ENCODE measurements around the gene RIT2.

The RIT2 gene

GRCh38 chr18:43013486-43013885 lies 102.0 kb downstream of the RIT2 start:
- DNase-seq = no peak
- Histone ChIP-seq H3K4me3 (ENCODE audit: low read depth, low read length) (no peak overlapping the region), H3K27me3 (no peaks in the 10 kb centered on the region), H3K4me1 (no peaks in the 10 kb centered on the region), H3K9me3 (no peaks in the 10 kb centered on the region), H3K36me3 (no peaks in the 10 kb centered on the region)
- TF ChIP-seq CTCF (IDR thresholded peaks at IDR 0.05; ENCODE audit: low read depth, low read length) = no peak

- no peaks in the 10 kb centered on the region for H3K36me3 ChIP-seq
- no peak for DNase-seq
- no peaks in the 10 kb centered on the region for H3K27me3 ChIP-seq
- TF ChIP-seq CTCF (IDR thresholded peaks at IDR 0.05; ENCODE audit: low read depth, low read length) = no peak
- no peaks in the 10 kb centered on the region for H3K9me3 ChIP-seq
- H3K4me3 ChIP-seq (ENCODE audit: low read depth, low read length) = no peak overlapping the region
- no peaks in the 10 kb centered on the region for H3K4me1 ChIP-seq
Observed at GRCh38 chr18:43012951-43013350, 102.5 kb downstream of the RIT2 start.

GRCh38 chr18:43010611-43011010 lies 104.9 kb downstream of the RIT2 start:
- Histone ChIP-seq H3K4me3 (ENCODE audit: low read depth, low read length) (no peak overlapping the region), H3K27me3 (no peaks in the 10 kb centered on the region), H3K9me3 (no peaks in the 10 kb centered on the region), H3K4me1 (no peaks in the 10 kb centered on the region), H3K36me3 (no peaks in the 10 kb centered on the region)
- TF ChIP-seq CTCF (IDR thresholded peaks at IDR 0.05; ENCODE audit: low read depth, low read length) = no peak
- DNase-seq = no peak

GRCh38 chr18:43009674-43010073 lies 105.8 kb downstream of the RIT2 start:
- Histone ChIP-seq H3K27me3 (no peaks in the 10 kb centered on the region), H3K9me3 (no peaks in the 10 kb centered on the region), H3K4me1 (no peaks in the 10 kb centered on the region), H3K4me3 (ENCODE audit: low read depth, low read length) (no peak overlapping the region), H3K36me3 (no peaks in the 10 kb centered on the region)
- TF ChIP-seq CTCF (IDR thresholded peaks at IDR 0.05; ENCODE audit: low read depth, low read length) = no peak
- DNase-seq = no peak

- no peak for TF ChIP-seq CTCF (IDR thresholded peaks at IDR 0.05; ENCODE audit: low read depth, low read length)
- Histone ChIP-seq H3K36me3 (no peaks in the 10 kb centered on the region), H3K9me3 (no peaks in the 10 kb centered on the region), H3K4me3 (ENCODE audit: low read depth, low read length) (no peak overlapping the region), H3K4me1 (no peaks in the 10 kb centered on the region), H3K27me3 (no peaks in the 10 kb centered on the region)
- no peak for DNase-seq
Observed at GRCh38 chr18:43007365-43007764, 108.1 kb downstream of the RIT2 start.

- no peaks in the 10 kb centered on the region for H3K9me3 ChIP-seq
- no peak for DNase-seq
- no peaks in the 10 kb centered on the region for H3K36me3 ChIP-seq
- H3K4me3 ChIP-seq (ENCODE audit: low read depth, low read length) = no peak overlapping the region
- H3K4me1 ChIP-seq = no peaks in the 10 kb centered on the region
- no peaks in the 10 kb centered on the region for H3K27me3 ChIP-seq
- no peak for TF ChIP-seq CTCF (IDR thresholded peaks at IDR 0.05; ENCODE audit: low read depth, low read length)
Observed at GRCh38 chr18:43004421-43004820, 111.1 kb downstream of the RIT2 start.
